ENCODE data around the gene TGFBR2.
A peak's percentile ranks its signal among the peaks of the same experiment; 100 is the strongest.

The TGFBR2 gene

DNA sequence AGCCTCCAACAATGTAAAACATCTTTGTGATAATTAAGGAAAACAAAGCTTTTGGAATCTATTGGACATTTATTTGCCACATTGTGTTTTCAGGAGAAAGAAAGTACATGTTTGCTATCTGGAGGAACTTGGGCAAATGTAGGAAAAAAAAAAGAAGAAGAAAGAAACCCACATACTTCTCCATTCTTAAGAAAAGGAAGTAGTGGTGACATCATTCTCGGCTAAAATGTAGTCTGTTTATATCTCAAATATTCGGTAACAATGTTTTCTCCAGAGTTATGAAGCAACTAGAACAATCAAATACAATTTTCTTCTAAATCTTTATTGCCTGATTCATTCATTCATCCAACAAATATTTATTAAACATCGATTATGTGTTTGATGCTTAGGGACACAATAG is 2.3 kb upstream of the TGFBR2 start:
- DNase-seq, result no peak

DNA sequence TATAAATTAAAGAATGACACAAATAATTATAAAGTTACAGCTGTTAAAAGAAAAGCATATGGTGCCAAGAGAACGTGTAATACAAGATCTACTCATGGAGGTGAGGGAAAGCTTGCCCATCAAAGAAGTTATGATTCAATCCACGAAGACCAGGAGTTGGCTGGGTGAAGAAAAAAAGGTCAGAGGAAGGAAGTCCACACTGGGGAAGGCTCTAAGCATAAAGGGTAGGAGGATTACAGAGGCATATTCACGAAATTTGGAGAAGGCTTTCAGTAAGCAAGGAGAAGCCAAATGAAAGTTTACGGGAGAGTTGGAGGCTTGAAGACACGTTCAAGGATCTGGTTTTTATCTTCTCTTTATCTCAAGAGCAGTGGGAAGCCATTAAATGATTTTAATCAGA is 1.8 kb upstream of the TGFBR2 start:
- no peak for DNase-seq

DNA sequence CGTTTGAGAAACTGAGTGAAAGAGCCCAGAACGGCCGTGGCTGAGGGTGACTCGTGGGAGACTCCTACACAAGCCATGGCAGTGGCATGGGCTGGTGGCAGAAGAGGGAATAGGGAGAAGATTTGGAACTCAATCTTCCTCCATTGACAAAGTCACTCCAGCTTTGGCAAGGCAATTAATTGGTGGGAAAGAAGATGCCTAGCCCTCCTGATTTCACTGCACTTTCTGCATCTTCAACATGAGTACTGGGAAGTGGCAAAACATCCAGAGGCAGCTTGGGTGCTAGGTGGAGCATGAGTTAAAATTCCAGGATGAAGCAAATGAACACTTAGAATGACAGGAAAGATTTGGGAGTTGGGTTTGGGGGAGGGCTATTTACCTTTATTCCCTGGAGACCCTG is 1.4 kb upstream of the TGFBR2 start:
- DNase-seq, result no peak

DNA sequence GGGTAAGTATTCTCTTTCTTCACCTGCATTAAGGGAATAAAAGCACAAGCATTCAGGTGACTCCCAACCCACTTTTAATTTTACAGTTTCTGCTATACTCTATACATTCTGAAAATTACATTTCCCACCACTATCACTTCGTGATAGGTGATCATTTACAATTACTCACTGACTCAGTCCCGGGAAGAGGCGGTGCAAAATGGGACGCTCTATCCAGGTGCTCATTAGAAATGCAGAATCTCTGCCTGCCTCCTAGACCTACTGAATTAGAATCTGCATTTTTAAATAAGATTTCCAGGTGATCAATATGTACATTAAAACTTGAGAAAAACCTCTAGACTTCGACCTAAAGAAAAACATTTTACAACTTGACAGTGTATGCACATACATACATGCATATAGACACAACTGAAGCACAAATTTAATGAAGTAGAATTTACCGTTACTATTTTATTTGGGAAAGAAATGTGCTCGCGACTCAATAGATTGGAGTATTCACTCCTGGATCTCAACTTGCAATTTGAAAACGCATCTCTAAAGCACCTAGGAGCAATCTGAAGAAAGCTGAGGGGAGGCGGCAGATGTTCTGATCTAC is 598 bp upstream of the TGFBR2 start:
- DNase-seq, result no peak

DNA sequence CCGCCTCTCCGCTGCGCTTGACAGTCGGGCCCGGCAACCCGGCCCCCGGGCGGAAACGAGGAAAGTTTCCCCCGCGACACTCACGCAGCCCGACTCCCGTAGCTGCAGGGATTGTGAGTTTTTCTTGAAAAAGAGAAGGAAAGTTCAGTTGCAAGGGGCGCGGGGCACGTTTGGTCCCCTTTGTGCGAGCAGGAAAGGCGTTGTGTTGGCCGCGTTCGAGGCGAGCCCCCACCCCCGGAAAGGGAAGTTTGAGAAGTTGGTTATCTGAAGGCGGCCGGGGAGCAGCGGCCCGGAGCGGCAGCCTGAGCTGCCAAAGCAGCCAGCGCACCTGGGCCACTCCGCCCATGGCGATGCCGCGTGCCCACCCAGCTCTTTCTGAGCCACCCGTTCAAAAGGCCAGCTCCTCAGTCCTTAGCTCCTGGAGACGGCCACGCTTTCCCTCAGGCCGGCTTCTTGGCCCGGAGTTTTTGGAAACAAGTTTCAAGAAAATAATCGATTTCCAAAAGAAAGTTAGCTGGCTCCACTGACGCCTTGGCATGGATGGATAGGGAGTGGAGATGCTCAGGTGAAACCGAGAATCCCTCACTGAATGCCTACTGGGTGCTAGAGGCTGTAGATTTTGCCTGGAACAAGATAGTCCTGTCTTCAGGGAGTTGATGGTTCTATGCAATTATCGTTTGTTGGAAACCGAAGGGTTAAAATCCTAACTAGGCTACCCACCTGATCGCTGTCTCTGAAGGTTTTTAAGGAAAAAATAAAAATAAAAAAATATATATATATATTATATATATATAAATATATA is 832 bp downstream of the TGFBR2 start:
- peak; percentile 78 for DNase-seq

DNA sequence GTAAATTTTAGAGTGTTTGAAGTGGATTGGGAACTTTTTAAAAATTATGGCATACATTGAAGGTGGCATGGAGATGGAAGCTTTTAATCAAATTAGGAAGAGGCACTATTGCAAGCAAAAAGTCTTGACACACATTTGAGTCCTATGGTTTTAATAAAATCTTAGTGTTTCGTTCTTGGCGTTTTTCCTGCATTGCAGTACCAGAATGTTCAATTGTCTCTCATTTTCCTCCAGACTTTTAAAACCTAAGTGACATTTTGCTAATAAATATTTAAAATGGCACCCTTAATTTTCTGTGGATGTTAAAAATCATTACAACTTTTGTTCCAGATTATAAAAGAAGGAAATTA is 2.2 kb downstream of the TGFBR2 start:
- no peak for DNase-seq

DNA sequence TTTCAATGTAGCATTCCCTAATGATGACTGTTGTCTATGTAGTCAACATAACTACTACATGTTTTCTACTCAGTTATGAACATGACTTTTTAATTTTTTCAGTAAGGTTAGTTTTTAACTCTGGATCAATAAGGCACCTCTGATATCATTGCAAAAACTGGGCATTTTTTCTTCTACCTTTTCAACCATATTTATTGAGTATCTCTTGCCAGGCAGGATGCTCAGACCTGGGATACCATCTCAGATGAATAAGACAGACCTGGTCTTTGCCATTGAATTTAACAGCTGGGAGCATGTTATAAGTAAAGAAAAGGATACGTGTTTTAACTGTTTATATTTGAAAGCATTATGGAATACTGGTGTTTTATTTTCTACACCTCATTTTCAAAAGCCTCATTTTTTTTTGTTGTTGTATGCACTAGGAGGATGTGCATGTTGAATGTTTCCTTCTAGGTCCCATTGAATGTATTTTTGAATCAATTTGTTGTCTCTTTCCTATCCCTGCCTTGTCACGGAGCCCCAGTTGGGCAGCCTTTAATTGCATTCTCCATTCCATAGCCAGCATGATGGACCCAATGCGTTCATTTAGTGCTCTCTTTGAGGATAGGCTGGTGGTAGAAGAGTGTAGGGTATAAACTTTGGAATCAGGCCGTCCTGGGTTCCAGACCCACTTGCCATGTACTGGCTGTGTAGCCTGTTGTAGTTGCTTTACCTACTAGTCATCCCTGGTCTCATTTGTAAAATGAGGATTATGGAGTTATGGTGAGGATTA is 3.7 kb downstream of the TGFBR2 start:
- no peak for DNase-seq

DNA sequence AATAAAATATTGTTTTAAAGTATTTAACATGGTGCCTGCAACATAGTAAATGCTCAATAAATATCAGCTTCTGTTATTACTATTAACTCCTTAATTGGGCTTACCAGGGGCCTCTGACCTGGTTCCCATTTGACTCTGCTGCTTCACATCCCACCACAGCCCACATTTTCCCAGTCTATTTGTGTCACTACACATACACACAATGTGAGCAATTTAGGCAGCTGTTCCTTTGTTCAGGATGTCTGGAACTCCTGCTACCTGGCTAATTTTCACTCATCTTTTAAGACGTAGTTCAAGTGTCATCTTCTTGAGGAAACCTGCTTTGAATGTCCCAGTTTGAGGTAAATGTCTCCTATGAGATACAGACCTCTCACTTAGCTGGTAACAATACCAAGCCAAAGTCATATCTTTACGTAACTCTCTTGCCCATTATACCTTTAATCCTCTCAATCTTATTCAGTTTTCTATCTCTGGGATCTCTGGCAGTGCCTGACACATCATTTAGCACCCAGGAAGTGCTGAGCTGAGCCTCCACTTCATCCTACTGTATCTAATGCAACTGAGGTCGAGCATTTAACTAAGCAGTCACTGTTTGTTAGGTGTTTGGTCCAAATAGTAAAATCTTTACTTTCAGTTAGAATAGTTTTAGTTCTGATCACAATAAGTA is 4.4 kb downstream of the TGFBR2 start:
- DNase-seq, result peak; percentile 27

DNA sequence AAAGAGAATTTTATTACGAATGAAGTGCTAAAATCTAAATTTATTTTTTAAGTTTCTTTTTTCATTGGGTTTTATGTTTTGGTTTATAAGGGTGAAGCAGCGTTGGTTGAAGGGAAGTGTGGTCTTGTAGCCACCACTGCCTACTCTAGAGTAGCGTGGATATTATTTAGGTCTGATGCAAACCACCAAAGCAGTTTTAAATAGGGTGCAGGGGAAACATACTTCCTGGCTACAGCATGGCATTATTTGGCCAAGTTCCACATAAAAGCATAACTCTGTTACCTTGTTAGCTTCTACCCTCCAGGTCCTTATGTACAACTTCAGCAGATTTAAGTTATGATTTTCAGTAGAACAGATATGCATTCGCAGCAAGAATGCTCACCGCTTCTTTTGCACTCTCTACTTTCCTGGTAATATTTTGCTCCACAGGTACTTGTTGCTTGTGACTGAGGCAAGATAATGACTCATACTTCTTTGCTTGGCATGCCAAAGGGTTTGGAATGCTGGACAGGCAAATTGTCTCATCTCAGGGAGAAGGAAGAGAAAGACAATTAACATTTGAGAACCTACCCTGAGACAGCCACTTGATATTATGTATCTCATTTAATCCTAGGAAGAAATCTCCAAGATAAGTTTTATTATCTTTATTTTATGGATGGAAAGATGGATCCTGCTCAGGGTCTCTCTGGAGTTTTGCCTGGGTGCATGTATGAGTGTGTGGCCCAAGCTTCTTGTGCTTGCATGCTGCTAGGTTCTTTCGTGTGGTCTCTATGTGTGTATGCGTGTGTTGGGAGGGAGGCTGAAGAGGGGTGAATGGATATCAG is 5.4 kb downstream of the TGFBR2 start:
- DNase-seq, result no peak

DNA sequence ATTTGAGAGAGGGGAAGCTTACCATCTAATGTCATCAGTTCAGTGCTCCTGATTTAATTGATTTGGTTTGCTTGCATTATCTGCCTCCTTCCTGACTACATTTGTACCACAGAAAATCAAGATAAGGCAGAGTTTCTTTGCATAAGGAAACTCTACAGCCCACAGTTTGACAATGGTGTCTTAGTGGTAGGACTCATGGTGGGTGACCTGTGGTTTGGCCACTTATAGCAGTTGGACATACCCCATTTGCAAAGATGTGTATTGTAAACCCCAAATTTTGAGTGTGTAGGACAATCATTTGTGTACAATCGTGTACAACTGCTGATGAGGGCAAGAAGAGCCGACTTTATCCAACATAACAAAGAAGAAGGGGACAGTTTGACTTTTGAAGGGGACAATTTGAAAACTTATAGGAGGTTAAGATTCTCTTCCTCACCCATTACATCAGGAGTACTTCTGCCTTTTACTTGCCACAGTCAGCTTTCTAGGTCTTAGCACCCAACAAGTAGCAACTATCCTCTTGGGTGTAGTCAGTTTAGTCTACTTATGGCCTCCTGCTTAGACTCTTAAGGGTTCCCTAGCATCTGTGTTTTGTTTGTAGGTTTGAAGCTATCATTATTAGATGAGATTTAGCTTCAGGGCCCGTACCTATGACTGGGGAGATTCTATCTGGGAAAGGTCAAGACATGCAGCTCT is 6.2 kb downstream of the TGFBR2 start:
- no peak for DNase-seq

DNA sequence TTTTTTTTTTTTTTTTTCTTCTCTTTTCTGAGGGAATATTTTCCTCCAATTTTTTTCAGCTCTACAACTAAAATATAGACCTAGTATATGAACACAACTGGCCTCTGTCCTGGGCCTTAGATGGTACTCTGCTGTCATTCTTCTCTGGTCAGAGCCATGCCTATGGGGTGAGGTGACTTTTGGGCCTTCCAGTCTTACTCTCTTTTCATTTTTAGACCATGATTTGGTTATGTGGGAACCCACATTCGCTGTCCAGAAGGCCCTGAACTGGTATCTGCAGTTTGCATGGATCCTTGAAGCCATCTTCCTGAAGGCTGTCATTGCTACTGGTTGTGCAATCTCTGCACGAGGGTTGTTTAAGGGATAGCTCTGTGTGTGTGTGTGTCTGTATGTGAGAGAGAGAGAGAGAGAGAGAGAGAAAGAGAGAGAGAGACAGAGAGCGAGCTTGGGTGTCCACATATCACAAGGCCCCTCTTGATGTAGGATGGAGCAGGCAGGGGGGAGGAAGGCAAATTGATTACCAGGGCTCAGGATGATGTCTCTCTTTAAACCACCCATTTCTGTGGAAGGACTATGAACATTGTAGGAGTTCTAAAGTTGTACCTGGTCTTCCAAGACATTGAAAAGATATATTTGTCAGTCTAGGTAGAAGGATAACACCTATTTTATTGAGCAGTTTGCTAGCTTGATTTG is 6.9 kb downstream of the TGFBR2 start:
- DNase-seq, result no peak

DNA sequence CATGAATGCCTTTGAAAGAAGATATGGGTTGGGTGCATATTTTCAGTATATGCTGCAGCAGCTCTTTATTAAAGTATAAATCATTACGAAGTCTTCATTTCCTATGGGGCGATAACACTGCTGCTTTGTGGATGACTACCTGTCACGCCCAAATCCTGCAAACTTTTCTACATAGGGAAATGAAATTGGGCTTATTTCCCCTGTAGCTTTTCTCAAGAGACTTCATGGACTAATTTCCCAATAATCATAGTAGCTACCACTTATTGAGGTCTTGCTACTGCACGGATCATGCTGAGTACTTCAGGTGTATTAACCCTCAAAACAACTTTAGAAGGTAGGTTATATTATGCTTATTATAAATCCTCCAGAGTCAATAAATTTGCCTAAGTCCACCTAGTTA is 8.0 kb downstream of the TGFBR2 start:
- DNase-seq, result no peak

DNA sequence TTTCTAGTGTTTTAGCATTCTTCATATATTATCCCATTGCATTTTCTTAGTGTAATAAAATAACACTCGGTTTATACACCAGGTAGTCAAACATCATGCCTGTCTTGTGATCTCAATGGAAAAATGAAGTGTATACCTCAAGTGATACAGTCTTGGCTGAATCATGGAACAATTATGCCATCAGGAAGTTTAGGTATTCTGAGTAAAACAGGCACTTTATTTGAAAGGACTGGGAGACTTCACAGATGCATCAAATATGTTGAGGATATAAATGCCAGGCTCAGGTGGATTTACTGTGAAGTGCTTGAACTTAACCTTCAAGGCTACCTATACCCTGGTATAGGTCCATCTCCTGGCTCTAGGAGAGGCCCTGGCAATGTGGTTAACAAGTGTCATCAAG is 8.5 kb downstream of the TGFBR2 start:
- DNase-seq, result no peak

DNA sequence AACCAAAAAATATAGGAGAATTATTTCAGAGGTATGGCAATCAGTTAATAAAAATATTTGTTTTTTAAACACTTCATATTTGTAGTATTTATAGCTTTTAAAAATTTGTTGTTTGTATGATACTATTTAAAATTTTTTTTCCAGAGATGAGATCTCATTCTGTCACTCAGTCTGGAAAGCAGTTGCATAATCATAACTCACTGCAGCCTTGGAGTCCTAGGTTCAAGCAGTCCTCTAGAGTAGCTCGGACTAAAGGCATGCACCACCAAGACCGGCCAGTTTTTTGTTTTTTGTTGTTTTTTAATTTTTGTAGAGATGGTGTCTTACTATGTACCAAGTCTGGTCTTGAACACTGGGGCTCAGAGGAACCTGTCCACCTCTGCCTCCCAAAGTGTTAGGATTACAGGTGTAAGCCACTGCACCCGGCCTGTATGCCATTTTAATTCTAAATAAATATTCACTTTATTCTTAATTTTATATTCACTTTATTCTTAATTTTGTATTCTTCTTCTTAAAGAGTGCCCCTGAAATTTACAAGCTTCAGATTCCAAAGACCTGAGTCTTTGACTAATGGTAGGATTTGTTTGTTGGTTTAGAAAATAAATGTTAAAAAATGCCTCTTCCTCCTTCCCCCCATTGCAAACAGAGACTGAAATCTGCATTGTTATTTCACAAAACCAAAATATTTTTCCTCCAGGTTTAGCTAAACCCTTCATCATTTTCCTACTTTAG is 9.4 kb downstream of the TGFBR2 start:
- no peak for DNase-seq

DNA sequence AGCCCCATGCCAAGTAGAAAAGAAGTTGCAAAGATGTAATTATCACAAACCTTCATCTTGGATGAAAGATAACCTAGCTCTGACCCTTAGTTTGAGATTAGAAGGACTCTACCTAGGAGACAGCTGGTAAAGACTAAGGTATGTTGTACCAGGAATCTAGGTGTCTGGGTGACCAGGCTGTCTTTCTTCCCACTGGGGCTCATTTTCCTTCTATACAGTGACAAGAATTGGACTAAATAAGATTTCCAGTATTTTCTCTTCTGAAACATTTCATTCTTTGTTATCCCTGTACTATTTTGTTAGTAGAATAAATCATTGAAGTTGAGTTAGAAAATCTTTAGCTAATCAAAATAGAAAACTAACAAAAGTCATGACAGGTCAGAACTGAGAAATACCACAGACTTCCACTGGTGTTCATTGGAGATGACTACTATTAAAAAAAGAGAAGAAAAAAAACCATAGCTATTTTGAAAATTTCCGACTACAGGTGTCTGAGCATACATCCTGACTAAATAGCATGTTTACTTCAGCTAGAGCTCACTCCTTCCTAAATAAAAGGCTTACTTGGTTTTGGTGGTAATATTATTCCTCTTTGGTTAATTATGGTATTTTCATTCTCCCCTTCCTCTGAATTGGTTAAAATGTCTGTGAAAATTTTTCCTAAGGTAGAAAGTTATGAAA is 10.1 kb downstream of the TGFBR2 start:
- no peak for DNase-seq

DNA sequence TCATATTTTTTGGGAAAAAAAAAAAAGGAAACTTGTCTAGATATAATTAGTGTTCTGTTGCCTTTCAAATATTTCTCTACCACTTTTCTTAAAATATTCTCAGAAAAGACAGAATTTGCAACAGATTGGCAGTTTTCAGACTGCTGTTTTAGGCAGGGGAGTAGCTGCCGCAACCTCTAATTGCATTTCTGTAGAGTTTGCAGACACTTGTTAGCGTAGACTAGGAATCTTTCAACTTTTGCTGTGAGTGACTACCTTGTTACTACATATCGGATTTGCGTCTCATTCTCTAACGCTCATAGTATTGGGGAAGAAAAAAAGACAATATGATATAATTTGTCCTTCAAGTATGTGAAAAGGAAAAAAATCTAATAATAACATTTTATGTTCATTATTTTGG is 10.7 kb downstream of the TGFBR2 start:
- no peak for DNase-seq

DNA sequence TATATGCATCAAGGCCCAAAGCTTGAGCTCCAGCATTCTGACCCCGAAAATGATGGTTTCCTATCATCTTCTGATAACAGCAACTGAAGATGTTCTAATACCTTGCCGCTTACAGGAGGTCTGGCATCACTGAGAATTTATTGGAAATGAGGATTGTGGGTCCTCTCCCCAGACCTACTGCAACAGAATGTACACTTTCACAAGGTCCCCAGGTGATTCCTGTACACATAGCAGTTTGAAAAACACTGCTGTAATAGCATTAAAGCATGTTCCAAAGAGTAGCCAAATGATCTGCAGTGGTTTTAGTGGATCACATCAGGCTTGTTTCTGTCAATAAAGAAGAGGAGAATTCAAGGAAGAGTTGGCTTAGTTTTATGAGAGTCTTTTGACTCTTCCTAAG is 11.3 kb downstream of the TGFBR2 start:
- DNase-seq, result no peak

DNA sequence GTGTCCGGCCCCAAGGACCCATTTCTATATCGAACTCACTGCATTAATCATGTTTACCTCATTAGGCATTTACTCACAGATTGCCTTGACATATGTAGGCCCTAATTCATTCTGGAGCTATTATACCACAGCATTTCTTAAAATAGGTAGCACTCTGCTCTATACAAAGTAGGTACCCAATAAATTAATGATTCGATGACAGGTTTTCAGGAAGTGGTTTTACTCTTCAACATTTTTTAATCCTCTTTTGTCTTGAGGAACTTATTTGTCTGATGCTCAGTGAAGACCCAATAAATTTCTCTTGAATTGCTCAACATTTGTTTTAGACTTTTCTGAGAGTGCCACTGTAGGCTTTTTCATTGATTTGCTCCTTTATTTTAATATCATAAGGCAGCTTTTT is 12.1 kb downstream of the TGFBR2 start:
- no peak for DNase-seq

DNA sequence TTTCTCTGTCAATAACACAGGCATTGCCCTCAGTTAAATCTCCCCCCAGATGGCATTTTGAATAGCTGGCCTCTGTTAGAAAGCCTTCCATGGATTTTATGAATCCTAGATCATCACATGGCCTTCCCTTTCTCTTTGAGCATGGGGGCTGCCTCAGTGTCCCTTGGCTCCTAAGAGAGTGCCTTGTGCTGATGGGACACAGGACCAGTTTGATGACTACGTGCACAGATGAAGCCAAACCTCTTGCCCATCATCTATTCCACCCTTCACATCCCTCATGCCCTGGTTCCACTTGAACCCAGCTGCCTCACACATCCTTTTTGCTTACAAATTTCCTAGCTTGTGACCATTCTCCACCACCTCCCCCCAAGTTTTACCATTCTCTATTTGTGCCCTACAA is 12.9 kb downstream of the TGFBR2 start:
- DNase-seq, result no peak
